Muscle of back (tissue), 11 donors: ENCODE data around the gene SLC35A3. TPM values are rescaled to one million over a fixed set of nuclear protein-coding genes. Genes with fewer than 3 reads are reported as not detected.

Experiments used
- DNase-seq, 3 donors: peaks; one replicate each; pipeline versions ENCODE4 v3.0.0 to v3.0.0-alpha.2; 2013
- polyA plus RNA-seq, 10 donors: library from polyadenylated mRNA; unstranded; fragments of 120-200 nt; gene quantifications; one replicate each; pipeline ENCODE4 v1.2.1, GENCODE V29; 2013; ENCODE audit not compliant: insufficient read length in 10 of 10

Gene SLC35A3
- polyA plus RNA-seq, 10 donors, result 9.7 to 20.8 (median 14.6) TPM

DNA sequence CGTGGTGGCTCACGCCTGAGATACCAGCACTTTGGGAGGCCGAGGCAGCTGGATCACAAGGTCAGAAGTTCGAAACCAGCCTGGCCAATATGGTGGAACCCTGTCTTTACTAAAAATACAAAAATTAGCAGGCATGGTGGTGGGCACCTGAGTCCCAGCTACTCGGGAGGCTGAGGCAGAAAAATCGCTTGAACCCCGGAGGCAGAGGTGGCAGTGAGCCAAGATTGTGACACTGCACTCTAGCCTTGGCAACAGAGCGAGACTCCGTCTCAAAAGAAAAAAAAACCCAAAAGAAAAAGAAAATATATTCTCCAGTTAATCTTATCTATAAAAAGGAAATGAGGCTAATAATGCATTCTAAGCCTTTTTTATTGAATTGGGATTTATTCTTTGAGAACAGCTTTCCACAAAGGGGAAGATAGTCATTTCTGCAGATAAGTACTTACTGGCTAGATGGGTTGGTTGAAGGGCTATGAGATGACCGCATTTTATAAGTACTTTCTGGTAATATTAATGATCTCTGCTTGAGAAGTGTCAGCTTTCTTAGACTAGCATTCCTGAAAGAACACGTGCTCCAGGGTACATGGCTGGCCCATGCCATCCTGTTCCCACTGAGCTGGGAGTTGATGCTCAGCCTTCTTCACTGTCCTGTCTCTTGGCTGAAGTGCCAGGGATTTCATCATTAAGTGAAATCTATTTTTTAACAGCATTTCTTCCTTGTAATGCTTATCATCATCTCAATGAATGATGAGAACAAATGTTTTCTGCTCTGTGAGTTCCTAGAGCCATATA lies 105.0 kb downstream of the SLC35A3 start:
- DNase-seq, result no peak

DNA sequence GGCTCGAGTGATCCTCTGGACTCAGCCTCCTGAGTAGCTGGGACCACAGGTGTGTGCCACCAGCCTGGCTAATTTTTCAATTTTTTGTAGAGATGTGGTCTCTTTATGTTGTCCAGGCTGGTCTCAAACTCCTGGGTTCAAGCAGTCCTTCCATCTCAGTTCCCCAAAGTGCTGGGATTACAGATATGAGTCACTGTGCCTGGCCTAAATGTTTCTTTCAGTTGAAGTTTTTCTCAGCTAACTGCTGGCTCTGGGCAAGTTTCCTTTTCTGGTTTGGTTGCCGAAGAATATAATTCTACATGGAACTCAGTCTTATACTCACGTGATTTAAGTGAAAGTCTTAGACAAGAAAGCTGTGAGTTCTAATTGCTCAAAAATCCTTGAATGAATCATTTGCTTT lies 106.0 kb downstream of the SLC35A3 start:
- no peak for DNase-seq

DNA sequence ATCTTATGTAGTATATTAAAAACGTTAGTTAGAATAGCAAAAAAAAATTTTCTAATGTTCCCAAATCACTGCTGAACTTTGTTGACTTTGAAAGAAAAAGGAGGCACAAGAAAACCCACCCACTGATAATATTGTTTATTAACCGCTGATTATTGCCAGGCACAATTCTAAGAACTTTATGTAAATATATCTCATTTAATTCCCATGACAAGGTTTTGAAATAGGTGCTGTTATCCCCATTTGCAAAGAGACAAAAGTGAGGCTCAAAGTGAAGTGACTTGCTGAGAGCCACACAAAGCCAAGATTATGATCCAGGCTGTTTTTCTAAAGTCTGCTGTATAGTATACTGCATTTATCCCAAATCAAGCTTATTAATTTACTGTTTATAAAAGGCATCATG lies 106.5 kb downstream of the SLC35A3 start:
- no peak for DNase-seq

DNA sequence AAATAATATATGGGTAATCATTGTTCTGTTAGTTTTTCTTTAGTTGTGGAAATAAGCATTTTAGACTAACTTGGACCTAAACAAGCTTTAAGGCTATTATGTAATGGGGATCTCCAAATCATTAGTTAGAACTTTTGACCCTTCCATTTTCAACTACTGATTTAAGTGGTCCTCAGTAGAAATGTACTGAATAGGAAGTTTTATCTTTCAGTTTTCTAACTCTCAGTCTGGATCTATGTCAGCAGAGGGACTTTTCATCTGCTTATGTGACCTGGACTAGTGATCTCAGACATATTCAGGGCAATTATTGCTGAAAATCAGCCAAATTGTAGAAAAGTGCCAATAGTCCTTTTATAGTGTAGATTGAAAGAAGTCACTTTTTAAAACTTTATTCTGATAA lies 106.9 kb downstream of the SLC35A3 start:
- DNase-seq, result no peak

DNA sequence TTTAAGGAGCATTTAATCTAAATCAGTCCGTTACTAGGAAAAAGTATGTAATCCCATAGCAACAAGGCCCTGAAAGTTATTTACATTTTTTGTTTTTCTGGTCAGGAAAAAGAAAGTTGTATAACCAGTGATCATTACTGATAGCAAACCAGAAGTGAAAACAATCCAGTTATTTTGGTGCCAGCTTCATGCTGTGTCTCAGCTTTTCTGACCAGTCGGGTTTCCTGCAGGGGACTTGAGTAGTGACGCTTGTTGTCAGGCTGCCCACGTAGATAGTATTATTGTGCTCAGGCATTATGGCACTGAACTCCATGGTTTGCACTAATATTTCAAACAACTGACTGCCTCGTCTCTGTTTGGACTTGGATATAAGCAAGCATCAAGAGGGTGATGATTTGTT lies 107.7 kb downstream of the SLC35A3 start:
- DNase-seq, result peak in 1 of 3 donors; percentile 3

DNA sequence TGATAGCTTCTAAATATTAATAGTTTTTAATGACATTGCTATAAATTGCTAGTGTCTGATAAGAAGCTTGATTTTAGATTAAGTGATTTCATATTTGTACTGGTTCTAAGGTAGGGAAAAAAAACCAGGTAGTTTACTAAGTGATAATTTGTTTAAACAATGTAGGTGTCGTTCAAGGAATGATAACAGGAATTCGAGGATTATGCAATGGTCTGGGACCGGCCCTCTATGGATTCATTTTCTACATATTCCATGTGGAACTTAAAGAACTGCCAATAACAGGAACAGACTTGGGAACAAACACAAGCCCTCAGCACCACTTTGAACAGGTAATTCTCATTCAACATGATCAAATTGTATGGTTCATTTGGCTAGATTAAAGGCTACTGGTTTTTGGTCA lies 110.5 kb downstream of the SLC35A3 start:
- no peak for DNase-seq

Other genes with a start within 250 kb of the SLC35A3 start
- 1 to 10 TPM; 2.5 to 5.4 (median 3.8) TPM for gene FRRS1, start 203.4 kb upstream of the SLC35A3 start, polyA plus RNA-seq
- gene AGL, start 119.6 kb upstream of the SLC35A3 start, polyA plus RNA-seq, result 100 to 1,000 TPM; 127 to 325 (median 210) TPM
- 1 to 10 TPM; 2.8 to 5.6 (median 4.8) TPM for gene SASS6, start 162.9 kb downstream of the SLC35A3 start, polyA plus RNA-seq
- gene TRMT13, start 163.2 kb downstream of the SLC35A3 start, polyA plus RNA-seq, result 10 to 100 TPM; 17.2 to 38.1 (median 25.3) TPM
- 100 to 1,000 TPM; 113 to 280 (median 220) TPM for gene LRRC39, start 208.3 kb downstream of the SLC35A3 start, polyA plus RNA-seq